Kasumi-1 (cell line): Measurements from ENCODE around the gene CDKN2B.
"Not testable (repeated sequence)": the region's sequence is repeated elsewhere in the genome, so short reads cannot be mapped to it uniquely, and the experiment has no call there.

Source experiments
- DNase-seq, 2 experiments: peaks; one replicate each; lab custom pipeline; 2025; lab: John Stamatoyannopoulos, UW

CDKN2B gene

GRCh38 chr9:21969011-21969940 is 39.8 kb downstream of the CDKN2B start:
- DNase-seq, result no peak

GRCh38 chr9:21968331-21969010 is 40.6 kb downstream of the CDKN2B start:
- DNase-seq, result no peak

- peak in 1 of 2 experiments; percentile 6 for DNase-seq
These were observed 41.4 kb downstream of the CDKN2B start for GRCh38 chr9:21967702-21968101.

- no peak for DNase-seq
These were observed 41.9 kb downstream of the CDKN2B start for GRCh38 chr9:21967169-21967568.

- no peak for DNase-seq
These were observed 42.8 kb downstream of the CDKN2B start for GRCh38 chr9:21966140-21966851.

GRCh38 chr9:21965401-21965951 is 43.6 kb downstream of the CDKN2B start:
- DNase-seq, result peak; percentile 21 to 30

GRCh38 chr9:21964925-21965385 is 44.1 kb downstream of the CDKN2B start:
- DNase-seq, result no peak

GRCh38 chr9:21961569-21961968 is 47.5 kb downstream of the CDKN2B start:
- DNase-seq, result no peak

GRCh38 chr9:21959268-21959667 is 49.8 kb downstream of the CDKN2B start:
- not testable (repeated sequence) for DNase-seq

GRCh38 chr9:21958833-21959232 is 50.3 kb downstream of the CDKN2B start:
- no peak for DNase-seq
